ENCODE results near the gene AXL. TPM values are rescaled to one million over a fixed set of nuclear protein-coding genes. Genes with fewer than 3 reads are reported as not detected.
"Not testable (repeated sequence)": the region's sequence is repeated elsewhere in the genome, so short reads cannot be mapped to it uniquely, and the experiment has no call there.

Gene AXL
- total RNA-seq, 1 experiment from 2014 or later, result 27.7 TPM

GRCh38 chr19:41206456-41206855 is 12.6 kb upstream of the AXL start:
- no peak for DNase-seq (ENCODE audit: extremely low read depth, low read depth)

- DNase-seq (ENCODE audit: extremely low read depth, low read depth), result no peak
Measured at GRCh38 chr19:41206926-41207750, 11.9 kb upstream of the AXL start.

- no peak for DNase-seq (ENCODE audit: extremely low read depth, low read depth)
Measured at GRCh38 chr19:41214161-41214560, 4.9 kb upstream of the AXL start.

- no peak for DNase-seq (ENCODE audit: extremely low read depth, low read depth)
Measured at GRCh38 chr19:41217741-41218140, 1.3 kb upstream of the AXL start.

GRCh38 chr19:41218249-41218614 is 791 bp upstream of the AXL start:
- no peak for DNase-seq (ENCODE audit: extremely low read depth, low read depth)

GRCh38 chr19:41219924-41220567 is 1.0 kb downstream of the AXL start:
- no peak for DNase-seq (ENCODE audit: extremely low read depth, low read depth)

GRCh38 chr19:41220811-41221210 is 1.8 kb downstream of the AXL start:
- no peak for DNase-seq (ENCODE audit: extremely low read depth, low read depth)

- no peak for DNase-seq (ENCODE audit: extremely low read depth, low read depth)
Measured at GRCh38 chr19:41221514-41222205, 2.6 kb downstream of the AXL start.

GRCh38 chr19:41222240-41222639 is 3.2 kb downstream of the AXL start:
- DNase-seq (ENCODE audit: extremely low read depth, low read depth), result no peak

GRCh38 chr19:41223431-41224234 is 4.6 kb downstream of the AXL start:
- DNase-seq (ENCODE audit: extremely low read depth, low read depth), result no peak

GRCh38 chr19:41224632-41225031 is 5.6 kb downstream of the AXL start:
- DNase-seq (ENCODE audit: extremely low read depth, low read depth), result no peak

- peak; percentile 90 for DNase-seq (ENCODE audit: extremely low read depth, low read depth)
Measured at GRCh38 chr19:41225238-41226052, 6.4 kb downstream of the AXL start.

- peak; percentile 45 for DNase-seq (ENCODE audit: extremely low read depth, low read depth)
Measured at GRCh38 chr19:41226053-41226873, 7.2 kb downstream of the AXL start.

- no peak for DNase-seq (ENCODE audit: extremely low read depth, low read depth)
Measured at GRCh38 chr19:41226874-41227390, 7.9 kb downstream of the AXL start.

- DNase-seq (ENCODE audit: extremely low read depth, low read depth), result no peak
Measured at GRCh38 chr19:41228486-41228885, 9.5 kb downstream of the AXL start.

GRCh38 chr19:41229338-41229737 is 10.3 kb downstream of the AXL start:
- DNase-seq (ENCODE audit: extremely low read depth, low read depth), result not testable (repeated sequence)

GRCh38 chr19:41230067-41230857 is 11.2 kb downstream of the AXL start:
- DNase-seq (ENCODE audit: extremely low read depth, low read depth), result no peak

- no peak for DNase-seq (ENCODE audit: extremely low read depth, low read depth)
Measured at GRCh38 chr19:41232686-41233085, 13.7 kb downstream of the AXL start.
